ENCODE data around the gene HIGD1A. TPM values are rescaled to one million over a fixed set of nuclear protein-coding genes. Genes with fewer than 3 reads are reported as not detected.

Gene HIGD1A
- total RNA-seq, 2 donors from 2014 or later: 59.5 to 67.6 TPM

- Mint-ChIP-seq H3K27ac (no peak overlapping the region), H3K9me3 (no peaks in the 10 kb centered on the region), H3K36me3 (no peaks in the 10 kb centered on the region)
- DNase-seq (ENCODE audit: low spot score in 2 of 2): no peak
- no peak for ATAC-seq
Observed at GRCh38 chr3:42836150-42837123, 32.1 kb upstream of the HIGD1A start.

- H3K27ac Mint-ChIP-seq: peak overlapping the region in 1 of 2 donors; percentile 26
- DNase-seq (ENCODE audit: low spot score in 2 of 2) (peak; percentile 71 to 90), ATAC-seq (peak; percentile 80 to 93)
- H3K9me3 Mint-ChIP-seq: no peaks in the 10 kb centered on the region
- H3K36me3 Mint-ChIP-seq: no peaks in the 10 kb centered on the region
Observed at GRCh38 chr3:42831321-42831713, 27.0 kb upstream of the HIGD1A start.

GRCh38 chr3:42830437-42831320 lies 26.4 kb upstream of the HIGD1A start:
- Mint-ChIP-seq H3K36me3 (no peaks in the 10 kb centered on the region), H3K9me3 (no peaks in the 10 kb centered on the region), H3K27ac (no peak overlapping the region)
- no peak for DNase-seq (ENCODE audit: low spot score in 2 of 2)
- no peak for ATAC-seq

GRCh38 chr3:42829628-42830436 lies 25.5 kb upstream of the HIGD1A start:
- ATAC-seq (no peak), DNase-seq (ENCODE audit: low spot score in 2 of 2) (no peak)
- Mint-ChIP-seq H3K36me3 (no peaks in the 10 kb centered on the region), H3K9me3 (no peaks in the 10 kb centered on the region), H3K27ac (no peak overlapping the region)

GRCh38 chr3:42829083-42829627 lies 24.9 kb upstream of the HIGD1A start:
- no peaks in the 10 kb centered on the region for H3K9me3 Mint-ChIP-seq
- no peaks in the 10 kb centered on the region for H3K36me3 Mint-ChIP-seq
- no peak for ATAC-seq
- DNase-seq (ENCODE audit: low spot score in 2 of 2): no peak
- H3K27ac Mint-ChIP-seq: no peak overlapping the region

GRCh38 chr3:42827654-42828053 lies 23.4 kb upstream of the HIGD1A start:
- no peaks in the 10 kb centered on the region for H3K9me3 Mint-ChIP-seq
- ATAC-seq: no peak
- no peaks in the 10 kb centered on the region for H3K36me3 Mint-ChIP-seq
- no peak overlapping the region for H3K27ac Mint-ChIP-seq
- no peak for DNase-seq (ENCODE audit: low spot score in 2 of 2)

- H3K36me3 Mint-ChIP-seq: no peaks in the 10 kb centered on the region
- no peak for ATAC-seq
- no peaks in the 10 kb centered on the region for H3K9me3 Mint-ChIP-seq
- H3K27ac Mint-ChIP-seq: no peak overlapping the region
- no peak for DNase-seq (ENCODE audit: low spot score in 2 of 2)
Observed at GRCh38 chr3:42827023-42827422, 22.7 kb upstream of the HIGD1A start.

GRCh38 chr3:42826141-42826540 lies 21.9 kb upstream of the HIGD1A start:
- no peak for ATAC-seq
- no peak for DNase-seq (ENCODE audit: low spot score in 2 of 2)
- no peaks in the 10 kb centered on the region for H3K36me3 Mint-ChIP-seq

GRCh38 chr3:42823351-42823750 lies 19.1 kb upstream of the HIGD1A start:
- Mint-ChIP-seq H3K36me3 (no peaks in the 10 kb centered on the region), H3K27ac (peak overlapping the region; percentile 18 to 67), H3K9me3 (no peaks in the 10 kb centered on the region)
- DNase-seq (ENCODE audit: low spot score in 2 of 2): no peak
- ATAC-seq: no peak

More at GRCh38 chr3:42826141-42826540, 21.9 kb upstream of the HIGD1A start:
- Mint-ChIP-seq H3K27ac (no peak overlapping the region), H3K9me3 (no peaks in the 10 kb centered on the region)

- no peak for DNase-seq (ENCODE audit: low spot score in 2 of 2)
- Mint-ChIP-seq H3K27ac (peak overlapping the region in 1 of 2 donors; percentile 67), H3K36me3 (no peaks in the 10 kb centered on the region), H3K9me3 (no peaks in the 10 kb centered on the region)
- ATAC-seq: no peak
Observed at GRCh38 chr3:42822828-42823227, 18.5 kb upstream of the HIGD1A start.

- DNase-seq (ENCODE audit: low spot score in 2 of 2): no peak
- Mint-ChIP-seq H3K27ac (no peak overlapping the region), H3K9me3 (no peaks in the 10 kb centered on the region), H3K36me3 (no peaks in the 10 kb centered on the region)
- ATAC-seq: no peak
Observed at GRCh38 chr3:42820746-42821051, 16.4 kb upstream of the HIGD1A start.

- H3K9me3 Mint-ChIP-seq: no peaks in the 10 kb centered on the region
- ATAC-seq: no peak
- H3K36me3 Mint-ChIP-seq: no peaks in the 10 kb centered on the region
- DNase-seq (ENCODE audit: low spot score in 2 of 2): no peak
- H3K27ac Mint-ChIP-seq: no peak overlapping the region
Observed at GRCh38 chr3:42819351-42819965, 15.2 kb upstream of the HIGD1A start.

- no peak for DNase-seq (ENCODE audit: low spot score in 2 of 2)
- H3K9me3 Mint-ChIP-seq: no peaks in the 10 kb centered on the region
- H3K36me3 Mint-ChIP-seq: no peaks in the 10 kb centered on the region
- no peak overlapping the region for H3K27ac Mint-ChIP-seq
- ATAC-seq: no peak
Observed at GRCh38 chr3:42815826-42816225, 11.5 kb upstream of the HIGD1A start.

GRCh38 chr3:42814914-42815507 lies 10.7 kb upstream of the HIGD1A start:
- Mint-ChIP-seq H3K9me3 (no peaks in the 10 kb centered on the region), H3K36me3 (no peaks in the 10 kb centered on the region), H3K27ac (no peak overlapping the region)
- DNase-seq (ENCODE audit: low spot score in 2 of 2): no peak
- no peak for ATAC-seq

GRCh38 chr3:42814246-42814645 lies 10.0 kb upstream of the HIGD1A start:
- Mint-ChIP-seq H3K9me3 (no peaks in the 10 kb centered on the region), H3K27ac (no peak overlapping the region), H3K36me3 (no peaks in the 10 kb centered on the region)
- DNase-seq (ENCODE audit: low spot score in 2 of 2) (no peak), ATAC-seq (no peak)

All from activated naive CD4-positive, alpha-beta T cell treated with anti-CD3 and anti-CD28 coated beads, Interleukin-2, amount 50 U/mL, for 72 hours (primary cell).